Panc1 (cell line): Measurements from ENCODE around the gene OR9Q1.
"Not testable (repeated sequence)": the region's sequence is repeated elsewhere in the genome, so short reads cannot be mapped to it uniquely, and the experiment has no call there.

ENCODE experiments used
- CTCF ChIP-seq: fragments of 450-650 bp; IDR thresholded peaks from 2 replicates; pipeline ENCODE4 v1.5.1; 2017; ENCODE audit warnings: mild to moderate bottlenecking
- TCF7L2 ChIP-seq: IDR thresholded peaks from 2 replicates; pipeline ENCODE4 v1.6.1; 2011; ENCODE audit warnings: mild to moderate bottlenecking, low read depth, low read length, inconsistent platforms

GRCh38 chr11:57999523-57999922 lies 24.2 kb upstream of the OR9Q1 start:
- TF ChIP-seq CTCF, TCF7L2: not testable (repeated sequence)
